ENCODE measurements around the gene LCORL.

DNA sequence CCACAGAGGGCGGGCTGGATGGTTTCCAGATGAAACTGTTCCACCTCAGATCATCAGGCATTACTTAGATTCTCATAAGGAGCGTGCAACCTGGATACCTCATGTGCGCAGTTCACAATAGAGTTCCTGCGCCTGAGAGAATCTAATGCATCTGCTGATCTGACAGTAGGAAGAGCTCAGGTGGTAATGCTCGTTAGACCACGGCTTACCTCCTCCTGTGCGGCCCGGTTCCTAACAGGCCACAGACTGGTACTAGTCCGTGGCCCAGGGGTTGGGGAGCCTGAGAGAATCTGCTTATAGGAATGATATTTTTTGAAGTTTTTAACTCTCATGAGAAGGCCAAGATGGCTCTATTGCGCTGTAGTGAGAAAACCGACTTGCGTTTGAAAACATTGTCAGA, 205.4 kb downstream of the LCORL start:
- TF ChIP-seq, protein P1, sequence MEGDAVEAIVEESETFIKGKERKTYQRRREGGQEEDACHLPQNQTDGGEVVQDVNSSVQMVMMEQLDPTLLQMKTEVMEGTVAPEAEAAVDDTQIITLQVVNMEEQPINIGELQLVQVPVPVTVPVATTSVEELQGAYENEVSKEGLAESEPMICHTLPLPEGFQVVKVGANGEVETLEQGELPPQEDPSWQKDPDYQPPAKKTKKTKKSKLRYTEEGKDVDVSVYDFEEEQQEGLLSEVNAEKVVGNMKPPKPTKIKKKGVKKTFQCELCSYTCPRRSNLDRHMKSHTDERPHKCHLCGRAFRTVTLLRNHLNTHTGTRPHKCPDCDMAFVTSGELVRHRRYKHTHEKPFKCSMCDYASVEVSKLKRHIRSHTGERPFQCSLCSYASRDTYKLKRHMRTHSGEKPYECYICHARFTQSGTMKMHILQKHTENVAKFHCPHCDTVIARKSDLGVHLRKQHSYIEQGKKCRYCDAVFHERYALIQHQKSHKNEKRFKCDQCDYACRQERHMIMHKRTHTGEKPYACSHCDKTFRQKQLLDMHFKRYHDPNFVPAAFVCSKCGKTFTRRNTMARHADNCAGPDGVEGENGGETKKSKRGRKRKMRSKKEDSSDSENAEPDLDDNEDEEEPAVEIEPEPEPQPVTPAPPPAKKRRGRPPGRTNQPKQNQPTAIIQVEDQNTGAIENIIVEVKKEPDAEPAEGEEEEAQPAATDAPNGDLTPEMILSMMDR (IDR thresholded peaks at IDR 0.05) = no peak
- TF ChIP-seq POLR2A (IDR thresholded peaks at IDR 0.05) = no peak

Data from thyroid gland (tissue), 4 donors.